ENCODE data around the gene EGFL8. TPM values are rescaled to one million over a fixed set of nuclear protein-coding genes. Genes with fewer than 3 reads are reported as not detected.
A peak's percentile ranks its signal among the peaks of the same experiment; 100 is the strongest.

The EGFL8 gene
- total and polyA plus RNA-seq, 9 of the 15 experiments (the other 6 are each of a cell fraction or from before 2014, with no cell fraction given), result 2.2 to 47.4 (median 14.2) TPM

GRCh38 chr6:32178547-32179440, 14.4 kb downstream of the EGFL8 start (continued):
- TF ChIP-seq ZBTB12 (CRISPR knock-in tag; IDR thresholded peaks at IDR 0.05) (peak; percentile 28; the same call in 1 of the 2 replicates), KAT8 (IDR thresholded peaks at IDR 0.05; ENCODE audit: low read depth) (no peak), RERE (CRISPR knock-in tag; IDR thresholded peaks at IDR 0.05; ENCODE audit: borderline replicate concordance) (no peak), CSDE1 (IDR thresholded peaks at IDR 0.05) (no peak), TRIM28 (IDR thresholded peaks at IDR 0.05) (no peak), CREBBP (IDR thresholded peaks at IDR 0.05; ENCODE audit: low read depth, low read length) (no peak), HMG20A (CRISPR knock-in tag; conservative IDR thresholded peaks at IDR 0.05) (0 out of 2 replicates have a peak, but pooled peaks have one; percentile 19), ZBTB1 (CRISPR knock-in tag; IDR thresholded peaks at IDR 0.05; ENCODE audit: borderline replicate concordance, low read depth) (no peak; the same call in 1 of the 2 replicates), DMBX1 (CRISPR knock-in tag; IDR thresholded peaks at IDR 0.05; ENCODE audit: borderline replicate concordance) (no peak), CBX5 (IDR thresholded peaks at IDR 0.05; ENCODE audit: borderline replicate concordance, low read depth) (no peak), SRSF9 (IDR thresholded peaks at IDR 0.05; ENCODE audit: borderline replicate concordance, low read depth, low read length) (no peak), SMAD2 (IDR thresholded peaks at IDR 0.05; ENCODE audit: low read depth, low read length) (no peak), ZNF583 (CRISPR knock-in tag; IDR thresholded peaks at IDR 0.05) (peak; percentile 11; the same call in 1 of the 2 replicates), ZNF512 (tag; IDR thresholded peaks at IDR 0.05) (peak; percentile 55; the same call in 1 of the 2 replicates), RBM25 (IDR thresholded peaks at IDR 0.05; ENCODE audit: low read depth, low read length, severe bottlenecking) (no peak), TFAP4 (CRISPR knock-in tag; IDR thresholded peaks at IDR 0.05; ENCODE audit: borderline replicate concordance) (0 out of 2 replicates have a peak, but pooled peaks have one; percentile 45), ZNF77 (CRISPR knock-in tag; IDR thresholded peaks at IDR 0.05) (no peak), TCF7L2 (IDR thresholded peaks at IDR 0.05; ENCODE audit: low read depth, low read length) (no peak), TAF9B (IDR thresholded peaks at IDR 0.05; ENCODE audit: partially characterized antibody) (no peak)

Measured in K562 (cell line).